Heart left ventricle (tissue), 13 donors: ENCODE data around the gene ZEB2.

ENCODE experiments used
- CTCF ChIP-seq, 12 donors: fragments of 200-600 bp; sonication (generic) in 4 of 12; IDR thresholded peaks; one replicate each; pipeline versions ENCODE4 v1.5.0 to v1.8.0; 2018 to 2022; ENCODE audit warnings: antibody characterized with exemption in 12 of 12, mild to moderate bottlenecking in 5 of 12
- POLR2A ChIP-seq, 2 donors: fragments of 450-650 bp; IDR thresholded peaks; one replicate each; pipeline ENCODE4 v1.6.1; 2017; ENCODE audit warnings: antibody characterized with exemption in 2 of 2, mild to moderate bottlenecking in 2 of 2, moderate library complexity in 2 of 2
- donor health status: ischemic (EF 13 %, LVEDD 7.1; RV severe dilation, severe dysfunction).
- donor health status: DM: no; HTN: yes; CAD: no.
- donor health status: DM: no; HTN: no; CAD: no.
- donor health status: ischemic (EF 25% LVEDD 6.9; RV normal size, moderate dysfunction).
- donor health status: ischemic (EF 25% LVEDD 5.7; RV mildly dilated, moderate dysfunction).
- donor health status: ischemic (EF 35%, LVEDD 5.7; RV mildly dilated, moderate dysfunction).
- donor health status: nonischemic (EF 11% LVEDD 7.7; RV severe dilation, severe dysfunction).
- donor health status: DM: yes; HTN: yes; CAD: no.
- donor health status: PGD.
- donor health status: ischemic (EF 29% LVEDD 5.4; RV normal size, mild dysfunction).
- donor health status: nonischemic (EF 23%, LVEDD 6.1; RV moderate dilation, normal function).

GRCh38 chr2:144389930-144390311 is 130.0 kb downstream of the ZEB2 start:
- no peak for TF ChIP-seq CTCF (IDR thresholded peaks at IDR 0.05)
- TF ChIP-seq POLR2A (IDR thresholded peaks at IDR 0.05): no peak
